GM12865 (cell line): Measurements from ENCODE around the gene TNFSF8.

Source experiments
- DNase-seq: peaks from one replicate; pipeline ENCODE4 v3.0.0; 2010; ENCODE audit warnings: low read depth
- H3K4me3 ChIP-seq: 2 replicates; pipeline ENCODE4 v1.5.1; 2011; ENCODE audit warnings: mild to moderate bottlenecking, low read depth, low read length, control low read depth
- TF ChIP-seq, protein P1 (sequence below): IDR thresholded peaks from 2 replicates; pipeline ENCODE4 v1.5.1; 2011; ENCODE audit warnings: low read length, control low read depth, low read depth, inconsistent platforms; ENCODE audit not compliant: insufficient read depth; ENCODE audit errors: missing control alignments

TNFSF8 gene

GRCh38 chr9:114853071-114853855 lies 77.1 kb downstream of the TNFSF8 start:
- no peak overlapping the region for H3K4me3 ChIP-seq
- TF ChIP-seq, protein P1, sequence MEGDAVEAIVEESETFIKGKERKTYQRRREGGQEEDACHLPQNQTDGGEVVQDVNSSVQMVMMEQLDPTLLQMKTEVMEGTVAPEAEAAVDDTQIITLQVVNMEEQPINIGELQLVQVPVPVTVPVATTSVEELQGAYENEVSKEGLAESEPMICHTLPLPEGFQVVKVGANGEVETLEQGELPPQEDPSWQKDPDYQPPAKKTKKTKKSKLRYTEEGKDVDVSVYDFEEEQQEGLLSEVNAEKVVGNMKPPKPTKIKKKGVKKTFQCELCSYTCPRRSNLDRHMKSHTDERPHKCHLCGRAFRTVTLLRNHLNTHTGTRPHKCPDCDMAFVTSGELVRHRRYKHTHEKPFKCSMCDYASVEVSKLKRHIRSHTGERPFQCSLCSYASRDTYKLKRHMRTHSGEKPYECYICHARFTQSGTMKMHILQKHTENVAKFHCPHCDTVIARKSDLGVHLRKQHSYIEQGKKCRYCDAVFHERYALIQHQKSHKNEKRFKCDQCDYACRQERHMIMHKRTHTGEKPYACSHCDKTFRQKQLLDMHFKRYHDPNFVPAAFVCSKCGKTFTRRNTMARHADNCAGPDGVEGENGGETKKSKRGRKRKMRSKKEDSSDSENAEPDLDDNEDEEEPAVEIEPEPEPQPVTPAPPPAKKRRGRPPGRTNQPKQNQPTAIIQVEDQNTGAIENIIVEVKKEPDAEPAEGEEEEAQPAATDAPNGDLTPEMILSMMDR = no peak
- no peak for DNase-seq

DNA sequence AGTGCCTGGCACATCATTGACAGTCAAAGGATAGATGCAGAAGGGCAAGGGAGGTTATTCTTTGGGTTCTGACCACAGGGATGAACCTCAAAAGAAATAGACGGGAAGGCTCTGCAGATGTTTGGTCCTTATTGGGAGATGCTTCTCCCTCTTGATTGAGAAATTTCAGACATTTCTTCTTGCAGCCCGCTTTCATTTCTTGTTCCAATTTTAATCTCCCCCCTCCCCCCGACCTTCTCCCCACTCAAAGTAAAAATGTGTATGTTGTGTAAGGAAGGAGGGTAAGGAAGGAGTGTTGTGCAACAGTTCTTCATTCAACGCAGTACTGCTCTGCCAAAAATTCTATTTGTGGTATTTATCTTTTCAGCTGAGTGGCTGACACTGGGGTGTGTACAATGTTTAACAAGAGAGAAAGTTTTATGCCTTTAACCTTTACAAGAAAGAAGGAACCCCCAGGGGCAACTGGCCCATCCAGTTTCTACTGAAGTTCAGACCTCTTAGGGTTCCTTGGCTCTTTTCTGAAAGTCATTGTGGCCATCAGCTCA lies 78.3 kb downstream of the TNFSF8 start:
- TF ChIP-seq, protein P1 = no peak
- DNase-seq = no peak

GRCh38 chr9:114851306-114851705 lies 79.1 kb downstream of the TNFSF8 start:
- no peak overlapping the region for H3K4me3 ChIP-seq
- DNase-seq = no peak
- TF ChIP-seq, protein P1 = no peak

More for the DNA sequence above, 78.3 kb downstream of the TNFSF8 start:
- H3K4me3 ChIP-seq = no peak overlapping the region
